Activated T-helper 17 cell treated with anti-CD3 and anti-CD28 coated beads, Interleukin-2, amount 50 U/mL, for 72 hours (primary cell): ENCODE measurements around the gene OVCA2. TPM values are rescaled to one million over a fixed set of nuclear protein-coding genes. Genes with fewer than 3 reads are reported as not detected.
A peak's percentile ranks its signal among the peaks of the same experiment; 100 is the strongest.

Experiments
- ATAC-seq: fragments of 150-1000 bp; cut with Tn5 transposase; replicated peaks from 2 replicates; pipeline ENCODE4 v1.10.0; 2021; ENCODE audit warnings: mild to moderate bottlenecking, moderate library complexity
- H3K27ac Mint-ChIP-seq: one replicate; pipeline ENCODE4 v1.8.0; 2022; ENCODE audit warnings: mixed read lengths
- H3K27me3 Mint-ChIP-seq: one replicate; pipeline ENCODE4 v1.8.0; 2022; ENCODE audit warnings: mixed read lengths
- H3K36me3 Mint-ChIP-seq: one replicate; pipeline ENCODE4 v1.8.0; 2022; ENCODE audit warnings: low read depth, mild to moderate bottlenecking, mixed read lengths
- H3K4me1 Mint-ChIP-seq: one replicate; pipeline ENCODE4 v1.8.0; 2022; ENCODE audit warnings: mixed read lengths
- H3K4me3 Mint-ChIP-seq: one replicate; pipeline ENCODE4 v1.8.0; 2022; ENCODE audit warnings: mild to moderate bottlenecking, mixed read lengths
- H3K9me3 Mint-ChIP-seq: one replicate; pipeline ENCODE4 v1.8.0; 2022; ENCODE audit warnings: mixed read lengths
- total RNA-seq, 2 donors: library from RNA; stranded (reverse); gene quantifications; one replicate each; pipeline ENCODE4 v1.2.3, GENCODE V29; 2022

The OVCA2 gene
- total RNA-seq, 2 donors from 2014 or later: 20.7 to 39.3 TPM

DNA sequence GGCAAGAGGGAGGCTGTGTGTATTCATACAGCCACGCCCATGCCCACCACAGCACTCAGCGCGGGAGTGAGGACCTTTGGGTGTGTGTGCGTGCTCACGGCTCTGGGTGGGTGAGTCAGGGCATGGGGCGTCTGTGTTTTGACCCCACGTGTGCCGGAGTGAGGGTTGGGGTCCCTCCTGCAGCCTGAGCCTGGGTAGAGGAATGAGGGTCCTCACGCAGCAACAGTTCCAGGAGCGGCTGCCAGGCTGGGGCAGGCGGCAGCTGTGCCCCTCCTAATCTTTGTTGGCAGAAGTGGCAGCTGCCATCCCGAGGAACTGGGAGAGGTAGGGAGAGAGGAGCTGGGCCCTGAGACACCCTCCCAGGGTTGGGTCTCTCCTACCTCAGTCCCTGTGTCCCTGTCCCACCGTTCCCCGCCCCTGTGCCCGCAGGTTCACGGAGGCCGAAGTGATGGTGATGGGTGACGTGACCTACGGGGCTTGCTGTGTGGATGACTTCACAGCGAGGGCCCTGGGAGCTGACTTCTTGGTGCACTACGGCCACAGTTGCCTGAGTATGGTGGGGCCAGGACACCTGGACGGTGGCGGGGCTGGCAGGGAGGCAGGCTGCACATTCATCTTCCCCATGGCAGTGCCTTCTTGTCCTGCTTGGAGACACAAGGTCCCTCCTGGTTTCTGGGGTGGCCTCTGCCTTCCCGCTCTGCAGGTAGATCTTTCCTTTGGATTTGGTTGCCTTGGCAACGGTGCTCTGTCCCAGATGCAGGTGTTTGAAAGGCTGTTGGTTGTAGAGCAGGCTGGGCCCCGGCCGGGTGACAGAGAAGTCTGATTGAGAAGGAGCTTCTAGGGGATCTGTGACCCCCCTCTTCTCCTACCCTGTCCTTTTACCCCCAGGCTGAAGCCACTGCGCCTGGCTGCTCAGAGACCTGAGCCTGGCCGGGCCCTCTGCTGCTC is 6.0 kb upstream of the OVCA2 start:
- no peaks in the 10 kb centered on the region for H3K4me1 Mint-ChIP-seq
- H3K27ac Mint-ChIP-seq: no peak overlapping the region
- no peak overlapping the region for H3K4me3 Mint-ChIP-seq
- no peaks in the 10 kb centered on the region for H3K9me3 Mint-ChIP-seq
- ATAC-seq: no peak
- H3K36me3 Mint-ChIP-seq: peaks cover 37% of the 10 kb centered on the region
- no peaks in the 10 kb centered on the region for H3K27me3 Mint-ChIP-seq

- no peak overlapping the region for H3K27ac Mint-ChIP-seq
- ATAC-seq: no peak
- no peaks in the 10 kb centered on the region for H3K4me1 Mint-ChIP-seq
- no peaks in the 10 kb centered on the region for H3K27me3 Mint-ChIP-seq
- no peaks in the 10 kb centered on the region for H3K9me3 Mint-ChIP-seq
- H3K4me3 Mint-ChIP-seq: no peak overlapping the region
- peaks cover 43% of the 10 kb centered on the region for H3K36me3 Mint-ChIP-seq
Observed at GRCh38 chr17:2037155-2037554, 4.7 kb upstream of the OVCA2 start.

DNA sequence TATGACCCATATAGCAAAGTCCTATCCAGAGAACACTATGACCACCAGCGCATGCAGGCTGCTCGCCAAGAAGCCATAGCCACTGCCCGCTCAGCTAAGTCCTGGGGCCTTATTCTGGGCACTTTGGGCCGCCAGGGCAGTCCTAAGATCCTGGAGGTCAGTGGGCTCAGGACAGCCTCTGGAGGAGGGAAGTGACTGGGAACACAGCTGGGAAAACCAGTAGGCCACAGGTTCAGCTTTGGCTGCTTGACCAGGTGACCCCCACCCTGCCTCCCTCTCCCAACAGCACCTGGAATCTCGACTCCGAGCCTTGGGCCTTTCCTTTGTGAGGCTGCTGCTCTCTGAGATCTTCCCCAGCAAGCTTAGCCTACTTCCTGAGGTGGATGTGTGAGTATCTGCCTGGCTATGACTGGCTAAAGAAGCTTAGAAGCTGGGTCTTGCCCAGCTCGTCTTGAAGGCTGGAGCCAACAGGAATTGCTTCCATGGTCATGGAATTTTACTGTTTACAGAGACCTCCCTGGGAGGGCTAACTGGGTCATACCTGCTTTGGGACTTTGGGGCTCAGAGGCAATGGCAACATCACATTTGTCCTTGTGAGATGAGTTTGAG is 1.5 kb upstream of the OVCA2 start:
- ATAC-seq: no peak
- no peaks in the 10 kb centered on the region for H3K9me3 Mint-ChIP-seq
- H3K27me3 Mint-ChIP-seq: no peaks in the 10 kb centered on the region
- peaks cover 9% of the 10 kb centered on the region for H3K4me1 Mint-ChIP-seq
- no peak overlapping the region for H3K27ac Mint-ChIP-seq
- peaks cover 64% of the 10 kb centered on the region for H3K36me3 Mint-ChIP-seq
- peak overlapping the region; percentile 95 for H3K4me3 Mint-ChIP-seq

DNA sequence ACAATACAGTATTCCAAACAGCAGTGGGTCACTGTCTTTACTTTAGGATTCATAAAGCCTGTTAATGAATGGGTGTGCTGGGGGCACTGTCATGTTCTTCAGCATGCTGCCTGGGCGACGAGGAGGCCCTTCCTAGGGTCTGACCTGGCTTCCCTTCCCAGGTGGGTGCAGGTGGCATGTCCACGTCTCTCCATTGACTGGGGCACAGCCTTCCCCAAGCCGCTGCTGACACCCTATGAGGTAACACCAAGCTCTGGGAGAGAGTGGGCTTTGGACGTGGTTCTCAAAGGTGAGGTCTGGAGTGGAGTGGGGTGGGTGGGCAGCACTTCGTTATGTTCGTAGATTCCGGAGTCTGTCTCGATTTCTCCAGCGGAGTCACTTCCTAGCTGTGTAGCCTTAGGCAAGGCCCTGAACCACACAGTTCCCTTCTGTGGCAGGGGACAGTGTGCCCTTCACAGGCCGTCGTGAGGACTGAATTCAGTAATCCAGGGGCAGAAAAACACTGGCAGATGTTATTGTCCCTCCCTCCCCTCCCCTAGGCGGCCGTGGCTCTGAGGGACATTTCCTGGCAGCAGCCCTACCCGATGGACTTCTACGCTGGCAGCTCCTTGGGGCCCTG is 771 bp upstream of the OVCA2 start:
- Mint-ChIP-seq H3K9me3 (no peaks in the 10 kb centered on the region), H3K4me1 (peaks cover 9% of the 10 kb centered on the region), H3K27me3 (no peaks in the 10 kb centered on the region), H3K27ac (no peak overlapping the region), H3K36me3 (peaks cover 66% of the 10 kb centered on the region), H3K4me3 (peak overlapping the region; percentile 95)
- no peak for ATAC-seq

DNA sequence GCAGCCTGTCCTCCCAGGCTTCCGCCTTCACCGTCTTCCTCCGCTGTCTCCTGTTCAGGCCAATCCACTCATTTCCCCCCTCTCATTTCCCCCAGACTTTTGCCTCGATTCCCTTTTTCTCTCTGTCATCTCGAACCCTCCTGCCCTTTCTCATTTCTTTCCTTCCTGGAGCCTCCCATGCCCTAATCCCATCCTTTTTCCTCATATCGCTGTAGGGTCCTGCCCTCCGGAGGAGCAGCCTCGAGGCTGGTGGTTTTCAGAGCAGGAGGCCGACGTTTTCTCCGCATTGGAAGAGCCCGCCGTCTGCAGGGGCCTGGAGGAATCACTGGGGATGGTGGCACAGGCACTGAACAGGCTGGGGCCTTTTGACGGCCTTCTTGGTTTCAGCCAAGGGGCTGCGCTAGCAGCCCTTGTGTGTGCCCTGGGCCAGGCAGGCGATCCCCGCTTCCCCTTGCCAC is 597 bp downstream of the OVCA2 start:
- peak overlapping the region; percentile 94 for H3K27ac Mint-ChIP-seq
- no peak for ATAC-seq
- H3K4me1 Mint-ChIP-seq: peaks cover 9% of the 10 kb centered on the region
- H3K36me3 Mint-ChIP-seq: peaks cover 55% of the 10 kb centered on the region
- peak overlapping the region; percentile 95 for H3K4me3 Mint-ChIP-seq
- H3K9me3 Mint-ChIP-seq: no peaks in the 10 kb centered on the region
- no peaks in the 10 kb centered on the region for H3K27me3 Mint-ChIP-seq

GRCh38 chr17:2042933-2043332 is 1.1 kb downstream of the OVCA2 start:
- no peak for ATAC-seq
- peak overlapping the region; percentile 94 for H3K27ac Mint-ChIP-seq
- no peaks in the 10 kb centered on the region for H3K27me3 Mint-ChIP-seq
- peaks cover 9% of the 10 kb centered on the region for H3K4me1 Mint-ChIP-seq
- peaks cover 52% of the 10 kb centered on the region for H3K36me3 Mint-ChIP-seq
- peak overlapping the region; percentile 95 for H3K4me3 Mint-ChIP-seq
- no peaks in the 10 kb centered on the region for H3K9me3 Mint-ChIP-seq

GRCh38 chr17:2043785-2044184 is 2.0 kb downstream of the OVCA2 start:
- H3K27ac Mint-ChIP-seq: peak overlapping the region; percentile 94
- peak overlapping the region; percentile 95 for H3K4me3 Mint-ChIP-seq
- H3K9me3 Mint-ChIP-seq: no peaks in the 10 kb centered on the region
- H3K27me3 Mint-ChIP-seq: no peaks in the 10 kb centered on the region
- H3K4me1 Mint-ChIP-seq: peaks cover 9% of the 10 kb centered on the region
- peaks cover 54% of the 10 kb centered on the region for H3K36me3 Mint-ChIP-seq
- no peak for ATAC-seq

DNA sequence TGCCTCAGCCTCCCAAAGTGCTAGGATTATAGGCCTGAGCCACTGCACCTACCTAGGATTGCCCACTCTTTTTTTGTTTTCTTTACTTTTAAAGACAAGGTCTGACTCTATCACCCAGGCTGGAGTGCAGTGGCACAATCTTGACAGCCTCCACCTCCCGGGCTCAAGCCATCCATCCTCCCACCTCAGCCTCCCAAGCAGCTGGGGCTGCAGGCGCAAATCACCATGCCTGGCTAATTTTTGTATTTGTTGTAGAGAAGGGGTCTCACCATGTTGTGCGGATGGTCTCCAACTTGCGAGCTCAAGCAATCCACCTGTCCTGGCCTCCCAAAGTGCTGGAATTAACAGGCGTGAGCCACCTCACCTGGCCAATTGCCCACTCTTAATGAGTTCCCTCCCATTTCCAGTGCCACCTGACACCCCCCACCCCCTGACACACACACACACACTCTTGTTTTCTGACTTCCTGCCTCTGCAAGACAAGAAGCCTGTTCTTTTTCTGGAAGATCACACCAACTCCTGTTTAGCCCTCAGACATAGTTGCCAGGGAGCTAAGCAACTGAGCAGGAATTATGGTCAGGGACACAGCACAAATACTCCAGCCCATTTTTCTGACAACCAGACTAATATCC is 2.6 kb downstream of the OVCA2 start:
- no peak for ATAC-seq
- no peak overlapping the region for H3K27ac Mint-ChIP-seq
- H3K4me3 Mint-ChIP-seq: no peak overlapping the region
- H3K36me3 Mint-ChIP-seq: peaks cover 60% of the 10 kb centered on the region
- peaks cover 9% of the 10 kb centered on the region for H3K4me1 Mint-ChIP-seq
- no peaks in the 10 kb centered on the region for H3K27me3 Mint-ChIP-seq
- H3K9me3 Mint-ChIP-seq: no peaks in the 10 kb centered on the region

DNA sequence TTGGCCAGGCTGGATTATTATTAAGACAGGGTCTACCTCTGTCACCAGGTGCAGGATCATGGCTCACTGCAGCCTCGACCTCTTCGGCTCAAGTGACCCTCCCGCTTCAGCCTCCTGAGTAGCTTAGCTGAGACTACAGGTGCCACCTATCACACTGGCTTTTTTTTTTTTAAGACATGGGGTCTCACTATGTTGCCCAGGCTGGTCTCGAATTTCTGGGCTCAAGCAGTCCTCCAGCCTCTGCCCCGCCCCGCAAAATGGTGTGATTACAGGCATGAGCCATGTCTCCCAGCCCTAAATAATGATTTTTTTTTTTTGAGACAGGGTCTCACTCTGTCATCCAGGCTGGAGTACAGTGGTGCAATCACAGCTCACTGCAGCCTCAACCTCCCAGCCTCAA is 5.8 kb downstream of the OVCA2 start:
- no peak for ATAC-seq
- peaks cover 49% of the 10 kb centered on the region for H3K36me3 Mint-ChIP-seq
- no peak overlapping the region for H3K27ac Mint-ChIP-seq
- peaks cover 6% of the 10 kb centered on the region for H3K27me3 Mint-ChIP-seq
- peaks cover 15% of the 10 kb centered on the region for H3K4me1 Mint-ChIP-seq
- H3K4me3 Mint-ChIP-seq: no peak overlapping the region
- H3K9me3 Mint-ChIP-seq: no peaks in the 10 kb centered on the region

GRCh38 chr17:2048805-2049204 is 7.0 kb downstream of the OVCA2 start:
- no peak for ATAC-seq
- H3K9me3 Mint-ChIP-seq: no peaks in the 10 kb centered on the region
- H3K4me1 Mint-ChIP-seq: peaks cover 16% of the 10 kb centered on the region
- peaks cover 6% of the 10 kb centered on the region for H3K27me3 Mint-ChIP-seq
- H3K36me3 Mint-ChIP-seq: peaks cover 38% of the 10 kb centered on the region
- peak overlapping the region; percentile 78 for H3K4me3 Mint-ChIP-seq
- peak overlapping the region; percentile 81 for H3K27ac Mint-ChIP-seq

DNA sequence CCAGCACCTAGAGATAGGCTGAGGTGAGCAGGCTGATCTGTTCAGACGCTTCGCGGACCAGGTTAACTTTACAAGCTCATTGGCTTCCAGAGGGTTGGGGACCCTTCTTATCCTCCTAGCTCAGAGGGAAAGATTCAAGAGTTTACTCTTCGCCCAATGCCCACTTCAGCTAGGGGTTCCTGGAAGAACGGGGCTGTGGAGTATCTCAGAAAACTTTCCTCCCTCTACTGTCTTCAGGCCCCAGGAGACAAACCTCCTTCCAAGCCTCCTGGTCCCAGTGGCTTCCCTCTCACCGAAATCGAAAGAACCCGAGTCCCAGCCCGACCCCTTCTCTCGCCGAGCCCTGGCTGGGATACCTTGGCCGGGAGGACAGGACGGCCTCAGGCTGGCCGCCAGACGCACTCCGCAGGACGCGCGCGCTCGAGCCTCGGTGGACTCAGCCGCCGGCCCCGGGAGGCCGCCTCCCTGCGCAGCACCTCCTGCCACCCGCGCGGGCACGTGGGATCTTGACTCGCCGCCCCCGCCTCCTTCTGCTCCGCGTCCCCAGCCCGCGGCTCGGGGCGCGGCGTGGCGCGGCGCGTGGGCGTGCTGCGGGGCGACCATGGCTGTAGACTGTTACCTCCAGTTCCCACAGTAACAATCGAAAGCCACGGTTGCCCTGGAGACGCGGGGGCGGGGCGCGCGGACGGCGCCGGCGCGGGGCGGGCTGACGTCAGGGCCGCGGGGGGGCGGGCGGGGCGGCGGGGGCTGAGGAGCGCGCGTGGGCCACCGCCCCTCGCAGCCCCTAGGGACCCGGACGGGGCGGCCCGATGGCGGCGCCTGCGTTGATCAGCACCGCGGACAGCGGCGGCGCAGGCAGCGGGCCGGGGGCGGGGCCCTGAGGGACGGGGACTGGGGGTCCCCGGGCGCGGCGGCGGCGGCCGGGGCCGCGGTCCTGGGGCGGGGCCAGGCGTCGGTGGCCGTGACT is 7.8 kb downstream of the OVCA2 start:
- Mint-ChIP-seq H3K4me1 (peaks cover 13% of the 10 kb centered on the region), H3K27me3 (peaks cover 6% of the 10 kb centered on the region), H3K36me3 (peaks cover 31% of the 10 kb centered on the region), H3K27ac (peak overlapping the region; percentile 81), H3K4me3 (peak overlapping the region; percentile 78), H3K9me3 (no peaks in the 10 kb centered on the region)
- ATAC-seq: peak; percentile 56

DNA sequence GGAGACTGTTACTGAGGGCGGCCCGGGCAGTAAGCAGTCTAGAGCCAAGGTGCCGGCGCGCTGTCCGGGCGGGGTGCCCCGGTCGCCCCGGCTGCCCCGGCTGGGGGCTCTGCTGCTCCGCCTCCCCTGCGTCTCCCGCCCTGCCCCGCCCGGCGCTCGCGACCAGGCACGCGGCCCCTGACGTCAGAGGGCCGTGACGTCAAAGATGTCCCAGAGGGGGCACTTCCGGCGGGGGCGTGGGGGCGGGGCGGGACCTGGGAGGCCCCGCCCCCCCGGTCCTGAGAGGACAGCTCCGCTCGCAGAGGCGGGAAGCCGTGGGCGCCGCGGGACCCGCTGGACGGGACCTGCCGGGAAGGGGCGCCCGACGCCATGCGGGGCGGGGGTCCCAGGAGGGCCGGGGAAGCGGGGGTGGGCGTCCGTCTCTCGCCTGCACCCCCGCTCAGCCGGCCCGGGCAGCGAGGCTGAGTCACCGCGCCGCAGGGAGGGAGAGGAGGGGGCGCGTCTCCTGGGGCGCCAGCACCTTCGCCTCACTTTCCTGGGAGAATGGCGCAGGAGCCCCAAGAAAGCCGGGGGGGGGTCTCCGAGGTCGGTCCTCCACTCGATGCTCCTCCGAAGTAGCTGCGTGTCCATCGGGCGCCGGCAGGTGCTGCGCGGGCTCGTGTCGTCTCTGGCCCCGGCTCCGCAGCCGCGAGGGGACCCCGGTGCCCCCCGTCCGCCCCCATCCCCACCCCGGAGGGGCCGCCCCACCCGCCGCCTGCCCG is 8.7 kb downstream of the OVCA2 start:
- Mint-ChIP-seq H3K9me3 (no peaks in the 10 kb centered on the region), H3K4me3 (peak overlapping the region; percentile 55), H3K27ac (peak overlapping the region; percentile 50), H3K36me3 (peaks cover 22% of the 10 kb centered on the region), H3K27me3 (peaks cover 6% of the 10 kb centered on the region), H3K4me1 (peaks cover 11% of the 10 kb centered on the region)
- no peak for ATAC-seq
